ENCODE results near the gene RAB3A. TPM values are rescaled to one million over a fixed set of nuclear protein-coding genes. Genes with fewer than 3 reads are reported as not detected.
A peak's percentile ranks its signal among the peaks of the same experiment; 100 is the strongest.
"Not testable (repeated sequence)": the region's sequence is repeated elsewhere in the genome, so short reads cannot be mapped to it uniquely, and the experiment has no call there.

Gene RAB3A
- total RNA-seq, 1 experiment from 2014 or later, result 1.2 TPM

- H3K27me3 ChIP-seq (replicated peaks), result no peaks in the 10 kb centered on the region
- no peak overlapping the region for H3K27ac ChIP-seq
- peaks cover 56% of the 10 kb centered on the region for H3K36me3 ChIP-seq
- DNase-seq (ENCODE audit: low read depth in 1 of 2, low spot score in 2 of 2), result peak in 1 of 2 experiments; percentile 33
- peak overlapping the region; percentile 20; the same call in 1 of the 2 replicates for H3K4me3 ChIP-seq
- peaks cover 6% of the 10 kb centered on the region for H3K4me1 ChIP-seq (replicated peaks)
- no peaks in the 10 kb centered on the region for H3K9me3 ChIP-seq (replicated peaks)
Measured at GRCh38 chr19:18160971-18161635, 42.7 kb downstream of the RAB3A start.

- H3K27me3 ChIP-seq (replicated peaks), result no peaks in the 10 kb centered on the region
- peaks cover 56% of the 10 kb centered on the region for H3K36me3 ChIP-seq
- no peak overlapping the region for H3K27ac ChIP-seq
- DNase-seq (ENCODE audit: low read depth in 1 of 2, low spot score in 2 of 2), result no peak
- no peak overlapping the region for H3K4me3 ChIP-seq
- H3K4me1 ChIP-seq (replicated peaks), result peaks cover 6% of the 10 kb centered on the region
- H3K9me3 ChIP-seq (replicated peaks), result no peaks in the 10 kb centered on the region
Measured at GRCh38 chr19:18160493-18160970, 43.3 kb downstream of the RAB3A start.

GRCh38 chr19:18159810-18160209, 44.0 kb downstream of the RAB3A start:
- Histone ChIP-seq H3K27ac (no peak overlapping the region), H3K4me1 (replicated peaks) (peaks cover 6% of the 10 kb centered on the region), H3K36me3 (peaks cover 56% of the 10 kb centered on the region), H3K27me3 (replicated peaks) (no peaks in the 10 kb centered on the region), H3K4me3 (no peak overlapping the region), H3K9me3 (replicated peaks) (no peaks in the 10 kb centered on the region)
- DNase-seq (ENCODE audit: low read depth in 1 of 2, low spot score in 2 of 2), result no peak

- not testable (repeated sequence) for H3K4me1 ChIP-seq (replicated peaks); H3K27ac ChIP-seq; DNase-seq (ENCODE audit: low read depth in 1 of 2, low spot score in 2 of 2); H3K9me3 ChIP-seq (replicated peaks); H3K4me3 ChIP-seq; H3K27me3 ChIP-seq (replicated peaks)
- peaks cover 54% of the 10 kb centered on the region for H3K36me3 ChIP-seq
Measured at GRCh38 chr19:18159059-18159616, 44.7 kb downstream of the RAB3A start.

GRCh38 chr19:18158467-18158866, 45.4 kb downstream of the RAB3A start:
- peaks cover 48% of the 10 kb centered on the region for H3K36me3 ChIP-seq
- H3K9me3 ChIP-seq (replicated peaks), result no peaks in the 10 kb centered on the region
- peaks cover 13% of the 10 kb centered on the region for H3K4me1 ChIP-seq (replicated peaks)
- no peak overlapping the region for H3K27ac ChIP-seq
- DNase-seq (ENCODE audit: low read depth in 1 of 2, low spot score in 2 of 2), result no peak
- H3K27me3 ChIP-seq (replicated peaks), result no peaks in the 10 kb centered on the region
- H3K4me3 ChIP-seq, result no peak overlapping the region

GRCh38 chr19:18157465-18158063, 46.3 kb downstream of the RAB3A start:
- no peak overlapping the region for H3K4me3 ChIP-seq
- peaks cover 45% of the 10 kb centered on the region for H3K36me3 ChIP-seq
- H3K27me3 ChIP-seq (replicated peaks), result no peaks in the 10 kb centered on the region
- no peak for DNase-seq (ENCODE audit: low read depth in 1 of 2, low spot score in 2 of 2)
- H3K27ac ChIP-seq, result no peak overlapping the region
- H3K9me3 ChIP-seq (replicated peaks), result no peaks in the 10 kb centered on the region
- H3K4me1 ChIP-seq (replicated peaks), result peaks cover 13% of the 10 kb centered on the region

- H3K4me1 ChIP-seq (replicated peaks), result peaks cover 14% of the 10 kb centered on the region
- peaks cover 40% of the 10 kb centered on the region for H3K36me3 ChIP-seq
- H3K27me3 ChIP-seq (replicated peaks), result no peaks in the 10 kb centered on the region
- no peaks in the 10 kb centered on the region for H3K9me3 ChIP-seq (replicated peaks)
- H3K27ac ChIP-seq, result no peak overlapping the region
- no peak for DNase-seq (ENCODE audit: low read depth in 1 of 2, low spot score in 2 of 2)
- H3K4me3 ChIP-seq, result no peak overlapping the region
Measured at GRCh38 chr19:18156841-18157464, 46.9 kb downstream of the RAB3A start.

GRCh38 chr19:18156268-18156667, 47.6 kb downstream of the RAB3A start:
- Histone ChIP-seq H3K9me3 (replicated peaks) (no peaks in the 10 kb centered on the region), H3K36me3 (peaks cover 35% of the 10 kb centered on the region), H3K4me3 (no peak overlapping the region), H3K27me3 (replicated peaks) (no peaks in the 10 kb centered on the region), H3K4me1 (replicated peaks) (peaks cover 20% of the 10 kb centered on the region), H3K27ac (no peak overlapping the region)
- DNase-seq (ENCODE audit: low read depth in 1 of 2, low spot score in 2 of 2), result no peak

GRCh38 chr19:18155095-18156087, 48.5 kb downstream of the RAB3A start:
- Histone ChIP-seq H3K27me3 (replicated peaks) (no peaks in the 10 kb centered on the region), H3K4me1 (replicated peaks) (peaks cover 15% of the 10 kb centered on the region), H3K9me3 (replicated peaks) (no peaks in the 10 kb centered on the region), H3K36me3 (peaks cover 29% of the 10 kb centered on the region), H3K4me3 (no peak overlapping the region), H3K27ac (no peak overlapping the region)
- DNase-seq (ENCODE audit: low read depth in 1 of 2, low spot score in 2 of 2), result no peak

- H3K27ac ChIP-seq, result peak overlapping the region; percentile 72
- no peaks in the 10 kb centered on the region for H3K9me3 ChIP-seq (replicated peaks)
- no peak for DNase-seq (ENCODE audit: low read depth in 1 of 2, low spot score in 2 of 2)
- H3K27me3 ChIP-seq (replicated peaks), result no peaks in the 10 kb centered on the region
- peaks cover 25% of the 10 kb centered on the region for H3K36me3 ChIP-seq
- H3K4me1 ChIP-seq (replicated peaks), result peaks cover 15% of the 10 kb centered on the region
- H3K4me3 ChIP-seq, result peak overlapping the region; percentile 87
Measured at GRCh38 chr19:18153556-18154134, 50.2 kb downstream of the RAB3A start.

- Histone ChIP-seq H3K4me3 (peak within 1 kb of the TSS; percentile 87), H3K36me3 (peaks cover 25% of the 10 kb centered on the region), H3K4me1 (replicated peaks) (peaks cover 15% of the 10 kb centered on the region), H3K27me3 (replicated peaks) (no peaks in the 10 kb centered on the region), H3K9me3 (replicated peaks) (no peaks in the 10 kb centered on the region), H3K27ac (peak within 1 kb of the TSS; percentile 72)
- peak; percentile 99 for DNase-seq (ENCODE audit: low read depth in 1 of 2, low spot score in 2 of 2)
Measured at GRCh38 chr19:18152817-18153555, 50.9 kb downstream of the RAB3A start, which contains the start of gene PIK3R2. PIK3R2 (plus strand) TSS chr19:18153163; CDS start chr19:18155880, 2,717 bp downstream.

- Histone ChIP-seq H3K36me3 (peaks cover 25% of the 10 kb centered on the region), H3K9me3 (replicated peaks) (no peaks in the 10 kb centered on the region), H3K27me3 (replicated peaks) (no peaks in the 10 kb centered on the region), H3K4me3 (peak overlapping the region; percentile 87), H3K4me1 (replicated peaks) (peaks cover 15% of the 10 kb centered on the region), H3K27ac (peak overlapping the region; percentile 72)
- DNase-seq (ENCODE audit: low read depth in 1 of 2, low spot score in 2 of 2), result peak; percentile 98
Measured at GRCh38 chr19:18152442-18152816, 51.4 kb downstream of the RAB3A start.
